IMR-90 (cell line): ENCODE measurements around the gene TNKS2. TPM values are rescaled to one million over a fixed set of nuclear protein-coding genes. Genes with fewer than 3 reads are reported as not detected.
A peak's percentile ranks its signal among the peaks of the same experiment; 100 is the strongest.

Experiments used
- ATAC-seq: fragments of 200-7000 bp; cut with Tn5 transposase; 2 replicates; pipeline ENCODE4 v1.9.1; 2020; ENCODE audit warnings: low read depth, mild to moderate bottlenecking, moderate library complexity
- BruUV-seq: library from RNA; stranded (reverse); fragments of 400-500 nt; replicated peaks from 2 replicates; lab custom pipeline; 2021; lab: Mats Ljungman, UMichigan
- CTCF ChIA-PET: fragments of 300-600 bp; formaldehyde crosslinking; extraction: SDS; loops from one replicate; lab custom pipeline; 2021; ENCODE audit warnings: antibody characterized with exemption; lab: Yijun Ruan, JAX
- POLR2A ChIA-PET: fragments of 300-600 bp; sonication (Branson Sonifier 250); formaldehyde crosslinking; loops from one replicate; lab custom pipeline; 2022; ENCODE audit warnings: antibody characterized with exemption; ENCODE audit not compliant: unreplicated experiment; lab: Charles Lee
- DNase-seq: peaks from one replicate; pipeline ENCODE4 v3.0.0; 2013
- H2AFZ ChIP-seq: replicated peaks from 2 replicates; pipeline ENCODE3; 2013; ENCODE audit warnings: low read length, mild to moderate bottlenecking; ENCODE audit not compliant: poor library complexity
- H2AK5ac ChIP-seq: 2 replicates; pipeline ENCODE4 v1.6.1; 2013; ENCODE audit warnings: low read depth, low read length, inconsistent platforms
- H2AK9ac ChIP-seq: replicated peaks from 2 replicates; pipeline ENCODE3; 2013; ENCODE audit warnings: mild to moderate bottlenecking, low read depth, low read length, moderate library complexity; ENCODE audit not compliant: poor library complexity
- H2BK120ac ChIP-seq: 2 replicates; pipeline ENCODE4 v1.6.1; 2013; ENCODE audit warnings: low read depth, low read length, inconsistent platforms
- H2BK15ac ChIP-seq: 3 replicates; pipeline ENCODE4 v1.6.1; 2013; ENCODE audit warnings: low read depth, low read length, inconsistent platforms
- H2BK20ac ChIP-seq: 2 replicates; pipeline ENCODE4 v1.6.1; 2013; ENCODE audit warnings: low read depth, mild to moderate bottlenecking, inconsistent platforms, low read length, moderate library complexity
- H2BK5ac ChIP-seq: 2 replicates; pipeline ENCODE4 v1.6.1; 2013; ENCODE audit warnings: mild to moderate bottlenecking, low read depth, low read length, inconsistent platforms; ENCODE audit not compliant: poor library complexity, severe bottlenecking
- H3K14ac ChIP-seq: replicated peaks from 2 replicates; pipeline ENCODE4 v1.6.1; 2013; ENCODE audit warnings: low read depth, low read length, inconsistent platforms
- H3K18ac ChIP-seq: 2 replicates; pipeline ENCODE4 v1.6.1; 2013; ENCODE audit warnings: low read depth, low read length, control low read depth
- H3K23ac ChIP-seq: 2 replicates; pipeline ENCODE4 v1.6.1; 2013; ENCODE audit warnings: low read depth, low read length, inconsistent platforms
- H3K27ac ChIP-seq: 2 replicates; pipeline ENCODE4 v1.5.1; 2013; ENCODE audit warnings: mild to moderate bottlenecking, control low read depth, low read length; ENCODE audit not compliant: insufficient read depth
- H3K27me3 ChIP-seq: 2 replicates; pipeline ENCODE4 v1.6.1; 2013; ENCODE audit warnings: low read length; ENCODE audit not compliant: control insufficient read depth, insufficient read depth
- H3K36me3 ChIP-seq: 2 replicates; pipeline ENCODE4 v1.6.1; 2013; ENCODE audit warnings: low read length, mixed read lengths; ENCODE audit not compliant: control insufficient read depth, insufficient read depth
- H3K4ac ChIP-seq: 2 replicates; pipeline ENCODE4 v1.6.1; 2013; ENCODE audit warnings: low read depth, low read length, inconsistent platforms
- H3K4me1 ChIP-seq: 2 replicates; pipeline ENCODE4 v1.6.1; 2013; ENCODE audit warnings: low read length, mixed read lengths; ENCODE audit not compliant: control insufficient read depth, insufficient read depth
- H3K4me2 ChIP-seq: 2 replicates; pipeline ENCODE4 v1.6.1; 2013; ENCODE audit warnings: low read depth, mild to moderate bottlenecking, control low read depth, low read length, moderate library complexity
- H3K4me3 ChIP-seq: 2 replicates; pipeline ENCODE4 v1.5.1; 2013; ENCODE audit warnings: low read depth, mild to moderate bottlenecking, control low read depth, low read length, moderate library complexity; ENCODE audit not compliant: insufficient read depth
- H3K56ac ChIP-seq: 2 replicates; pipeline ENCODE4 v1.6.1; 2013; ENCODE audit warnings: low read length, inconsistent platforms; ENCODE audit not compliant: insufficient read depth; ENCODE audit errors: extremely low read depth
- H3K79me1 ChIP-seq, 2 experiments: 2 replicates each; pipeline ENCODE4 v1.6.1; 2013; ENCODE audit warnings: low read length in 2 of 2, inconsistent platforms in 1 of 2, low read depth in 1 of 2
- H3K9ac ChIP-seq: 2 replicates; pipeline ENCODE4 v1.6.1; 2013; ENCODE audit warnings: low read depth, low read length, control low read depth
- H3K9me1 ChIP-seq: 2 replicates; pipeline ENCODE4 v1.6.1; 2013; ENCODE audit warnings: low read length, inconsistent platforms; ENCODE audit not compliant: insufficient read depth
- H3K9me3 ChIP-seq: 2 replicates; pipeline ENCODE4 v1.6.1; 2013; ENCODE audit warnings: low read length; ENCODE audit not compliant: control insufficient read depth, insufficient read depth
- H4K20me1 ChIP-seq: 2 replicates; pipeline ENCODE4 v1.6.1; 2013; ENCODE audit warnings: low read length, inconsistent platforms; ENCODE audit not compliant: insufficient read depth
- H4K5ac ChIP-seq: 2 replicates; pipeline ENCODE4 v1.6.1; 2013; ENCODE audit warnings: mild to moderate bottlenecking, low read depth, low read length, control low read depth
- H4K8ac ChIP-seq, 2 experiments: 2 replicates each; pipeline ENCODE4 v1.6.1; 2013; ENCODE audit warnings: low read depth in 2 of 2, low read length in 2 of 2, control low read depth in 1 of 2, inconsistent platforms in 1 of 2
- H4K91ac ChIP-seq: 2 replicates; pipeline ENCODE4 v1.6.1; 2013; ENCODE audit warnings: low read depth, low read length, inconsistent platforms; ENCODE audit not compliant: insufficient read depth
- CHD1 ChIP-seq: IDR thresholded peaks from 2 replicates; pipeline ENCODE4 v1.6.1; 2012; ENCODE audit warnings: low read depth, low read length, improper control_type of control experiment
- MAZ ChIP-seq: IDR thresholded peaks from 2 replicates; pipeline ENCODE4 v1.6.1; 2012; ENCODE audit warnings: low read depth, mild to moderate bottlenecking, low read length, improper control_type of control experiment, moderate library complexity, borderline replicate concordance
- MXI1 ChIP-seq: IDR thresholded peaks from 2 replicates; pipeline ENCODE4 v1.6.1; 2012; ENCODE audit warnings: low read depth, mild to moderate bottlenecking, low read length, moderate library complexity, borderline replicate concordance
- RCOR1 ChIP-seq: IDR thresholded peaks from 2 replicates; pipeline ENCODE4 v1.6.1; 2012; ENCODE audit warnings: mild to moderate bottlenecking, low read length, improper control_type of control experiment; ENCODE audit not compliant: insufficient replicate concordance
- SMC3 ChIP-seq: fragments of 150-350 bp; IDR thresholded peaks from 2 replicates; pipeline ENCODE4 v1.6.1; 2016; ENCODE audit warnings: low read depth, mild to moderate bottlenecking, antibody characterized with exemption, low read length, moderate library complexity
- WGBS, 2 experiments: methylation state at CpG; one replicate each; pipeline versions ENCODE4 v1.1.5 to v1.1.7; 2013; ENCODE audit warnings: missing lambda C conversion rate in 2 of 2; ENCODE audit not compliant: insufficient read length in 1 of 2; ENCODE audit errors: extremely low coverage in 2 of 2; 5-methylcytosine and 5-hydroxymethylcytosine counted together
- dilution Hi-C: fragments of 300-500 bp; cut with HindIII; formaldehyde crosslinking; loops from one replicate; pipeline ENCODE4 v1.14.3; 2018; ENCODE audit warnings: low sequenced_read_pairs; ENCODE audit not compliant: unreplicated experiment
- in situ Hi-C: fragments of 300-500 bp; cut with MboI; formaldehyde crosslinking; loops from 3 replicates; pipeline ENCODE4 v1.14.3; 2019; ENCODE audit warnings: low sequenced_read_pairs, inconsistent platforms, mixed read lengths
- intact Hi-C: fragments of 100-400 bp; cut with micrococcal nuclease; formaldehyde crosslinking; loops from 2 replicates; pipeline ENCODE4 v1.10.0; 2022
- polyA plus RNA-seq, 3 experiments: library from polyadenylated mRNA; depleted of rRNA; stranded (reverse); fragments of >200 nt; gene quantifications; 2 replicates each; pipeline ENCODE4 v1.2.3, GENCODE V29; 2012; ENCODE audit warnings: low replicate concordance in 1 of 3
- total RNA-seq: library from RNA; depleted of rRNA; stranded (reverse); fragments of >200 nt; gene quantifications from 2 replicates; pipeline ENCODE4 v1.2.3, GENCODE V29; 2012

The TNKS2 gene
- total and polyA plus RNA-seq, 2 of the 4 experiments (the other 2 are of a cell fraction), result 17.0 to 41.4 TPM

GRCh38 chr10:91800756-91801155 lies 2.5 kb downstream of the TNKS2 start:
- Histone ChIP-seq H3K79me1 (peaks cover 20 to 63% of the 10 kb centered on the region in 2 experiments), H3K9me3 (no peaks in the 10 kb centered on the region), H3K23ac (peak overlapping the region; percentile 72; the same call in 1 of the 2 replicates), H4K8ac (no peak overlapping the region), H4K91ac (no peak overlapping the region), H3K4me1 (peaks cover 5% of the 10 kb centered on the region), H3K4me3 (no peak overlapping the region), H4K5ac (no peak overlapping the region), H3K4ac (no peak overlapping the region), H2AK5ac (no peak overlapping the region), H2BK15ac (no peak overlapping the region), H3K36me3 (peaks cover 2% of the 10 kb centered on the region), H3K9me1 (peaks cover 2% of the 10 kb centered on the region; the same call in 1 of the 2 replicates), H2BK20ac (no peak overlapping the region), H2AFZ (no peak overlapping the region), H2AK9ac (no peak overlapping the region), H3K56ac (no peak overlapping the region), H3K14ac (no peak overlapping the region), H2BK120ac (no peak overlapping the region), H3K27me3 (no peaks in the 10 kb centered on the region), H3K4me2 (no peak overlapping the region), H4K20me1 (peaks cover 45% of the 10 kb centered on the region; the same call in 1 of the 2 replicates), H2BK5ac (no peak overlapping the region), H3K9ac (no peak overlapping the region), H3K18ac (no peak overlapping the region), H3K27ac (no peak overlapping the region)
- WGBS, 2 experiments, result no CpG with 5 or more reads among the region's 1 CpG
- in situ Hi-C loops, result no loop called here
- dilution Hi-C loops, result no loop called here
- POLR2A ChIA-PET, result interaction anchor here (0.6 kb wide), 1 partner anchor 339 kb away, joined by 5 read pairs; no protein-coding TSS in a partner anchor
- TF ChIP-seq CHD1 (no peak), RCOR1 (no peak), SMC3 (no peak), MAZ (no peak), MXI1 (no peak)
- no TSS peak for BruUV-seq
- CTCF ChIA-PET, result no interaction called here
- no peak for DNase-seq
- intact Hi-C loops, result no loop called here
- ATAC-seq, result no peak
